ES-I3 (cell line): ENCODE measurements around the gene SYT2.
"Not testable (repeated sequence)": the region's sequence is repeated elsewhere in the genome, so short reads cannot be mapped to it uniquely, and the experiment has no call there.

ENCODE experiments used
- H3K36me3 ChIP-seq: 2 replicates; pipeline ENCODE4 v1.6.1; 2013; ENCODE audit warnings: mild to moderate bottlenecking, low read length, control low read depth, moderate library complexity; ENCODE audit not compliant: insufficient read depth
- H3K4me1 ChIP-seq: 2 replicates; pipeline ENCODE4 v1.6.1; 2013; ENCODE audit warnings: mild to moderate bottlenecking, control low read depth, low read length; ENCODE audit not compliant: insufficient read depth
- H3K9ac ChIP-seq: 2 replicates; pipeline ENCODE4 v1.6.1; 2013; ENCODE audit warnings: low read depth, mild to moderate bottlenecking, low read length, moderate library complexity
- H3K9me3 ChIP-seq: 2 replicates; pipeline ENCODE4 v1.6.1; 2013; ENCODE audit warnings: mild to moderate bottlenecking, low read length, moderate library complexity; ENCODE audit not compliant: control insufficient read depth, insufficient read depth

The SYT2 gene

DNA sequence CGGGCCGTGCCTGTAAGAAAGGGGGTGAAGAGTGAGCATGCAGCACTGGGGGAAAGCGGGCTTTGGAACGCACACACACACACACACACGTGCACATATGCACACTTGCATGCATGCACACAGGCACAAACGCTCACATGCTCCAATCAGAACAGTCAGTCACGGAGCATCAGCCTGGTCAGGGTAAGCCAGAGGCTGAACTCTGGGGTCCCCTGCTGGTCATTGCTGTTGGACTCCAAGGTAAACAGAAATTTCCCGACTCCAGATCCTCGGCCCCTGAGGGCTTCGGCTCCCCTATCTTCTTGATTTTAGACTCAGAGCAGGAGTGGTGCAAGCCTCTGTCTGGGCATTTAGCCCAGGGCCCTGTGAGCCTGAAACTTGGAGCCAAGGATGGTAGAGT is 54.2 kb downstream of the SYT2 start:
- no peaks in the 10 kb centered on the region for H3K9me3 ChIP-seq
- H3K36me3 ChIP-seq: no peaks in the 10 kb centered on the region
- H3K4me1 ChIP-seq: no peaks in the 10 kb centered on the region
- H3K9ac ChIP-seq: no peak overlapping the region

DNA sequence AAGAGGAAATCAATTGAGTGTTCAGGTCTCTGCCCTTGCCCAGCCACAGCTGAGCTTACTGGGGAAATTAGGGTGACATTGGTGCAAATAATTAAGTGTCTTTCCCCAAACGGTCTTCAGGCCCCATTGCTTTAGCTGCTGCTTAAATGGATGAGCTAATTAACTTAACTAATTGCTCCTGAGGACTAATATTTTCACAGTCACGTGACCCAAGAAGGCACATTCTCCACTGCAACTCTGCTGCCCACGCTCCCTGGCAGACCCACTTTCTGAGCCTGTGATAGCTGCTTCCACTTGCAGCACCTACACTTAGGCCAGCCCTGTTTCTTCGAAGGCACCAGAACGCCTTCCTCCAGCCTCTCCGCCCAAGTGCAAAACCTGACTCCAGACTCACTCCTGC is 56.2 kb downstream of the SYT2 start:
- Histone ChIP-seq H3K4me1 (no peaks in the 10 kb centered on the region), H3K9ac (no peak overlapping the region), H3K36me3 (no peaks in the 10 kb centered on the region), H3K9me3 (no peaks in the 10 kb centered on the region)

DNA sequence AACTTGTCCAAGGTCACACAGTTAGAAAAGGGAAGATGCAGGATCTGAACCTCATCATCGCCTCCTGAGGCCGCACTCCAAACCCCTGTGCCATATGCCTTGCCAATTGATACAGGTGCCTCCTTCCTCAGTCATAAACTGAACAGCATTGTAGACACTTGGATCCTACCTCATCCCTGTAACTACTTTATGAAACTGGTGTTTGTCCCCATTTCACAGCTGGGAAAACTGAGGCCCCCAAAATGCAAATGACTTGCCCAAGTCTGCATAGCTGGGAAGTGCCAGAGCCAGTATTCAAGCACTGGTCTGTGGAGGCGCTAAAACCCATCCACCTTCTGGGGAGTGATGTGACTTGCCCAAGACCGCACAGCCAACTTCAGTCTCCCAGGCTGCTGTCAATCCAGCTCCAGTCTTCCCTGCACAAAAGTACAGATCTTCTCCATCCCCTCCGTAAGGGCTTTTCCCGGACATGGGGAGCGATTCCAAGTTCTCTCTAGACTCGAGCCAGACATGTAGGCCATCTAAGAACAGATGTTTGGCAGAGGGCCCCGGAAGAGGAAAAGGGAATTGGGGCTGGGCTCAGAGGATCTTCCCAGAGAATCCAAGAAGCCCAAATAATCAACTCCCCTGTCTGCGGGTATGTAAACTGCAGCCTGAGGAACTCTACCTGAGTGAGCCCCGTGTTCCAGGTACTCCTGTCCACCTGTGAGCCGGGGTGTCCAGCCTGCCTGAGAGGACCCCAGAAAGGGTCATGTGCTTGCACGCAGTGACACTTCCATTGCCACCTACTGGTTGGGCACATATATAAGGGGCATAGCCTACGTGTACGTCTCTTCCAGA is 60.5 kb downstream of the SYT2 start:
- H3K9ac ChIP-seq: no peak overlapping the region
- no peaks in the 10 kb centered on the region; the same call in 1 of the 2 replicates for H3K36me3 ChIP-seq
- no peaks in the 10 kb centered on the region for H3K9me3 ChIP-seq
- H3K4me1 ChIP-seq: no peaks in the 10 kb centered on the region; the same call in 1 of the 2 replicates

DNA sequence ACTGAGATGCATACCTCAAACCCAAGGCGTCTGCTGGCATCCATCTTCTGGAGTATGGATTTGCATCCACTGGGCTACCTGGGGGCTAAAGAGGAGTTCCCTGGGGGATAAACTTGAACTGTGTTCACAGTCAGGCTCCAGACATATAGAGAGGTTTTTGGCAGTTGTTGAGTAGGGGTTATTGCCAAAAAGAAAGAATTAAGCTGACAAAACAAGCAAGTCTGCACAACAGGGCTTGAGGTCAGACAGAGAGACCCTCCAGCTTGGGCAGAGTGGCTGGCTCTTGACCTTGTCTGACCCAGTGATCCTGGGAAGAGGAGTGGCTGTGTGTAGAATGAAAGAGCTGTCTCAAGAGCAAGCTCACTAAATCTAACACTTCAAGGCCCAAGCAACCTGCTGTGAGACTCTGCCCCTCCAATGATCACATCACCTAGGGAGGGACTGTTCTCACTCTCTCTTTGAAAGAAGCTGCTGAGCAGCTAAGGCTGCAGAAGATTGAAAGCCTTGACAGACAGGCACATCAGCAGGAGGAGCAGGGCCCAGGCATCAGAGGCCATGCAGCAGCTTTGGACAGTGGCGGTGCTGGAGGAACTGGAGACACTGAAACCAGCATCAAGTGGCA is 61.5 kb downstream of the SYT2 start:
- Histone ChIP-seq H3K9ac (no peak overlapping the region), H3K36me3 (no peaks in the 10 kb centered on the region; the same call in 1 of the 2 replicates), H3K9me3 (no peaks in the 10 kb centered on the region), H3K4me1 (no peaks in the 10 kb centered on the region; the same call in 1 of the 2 replicates)

DNA sequence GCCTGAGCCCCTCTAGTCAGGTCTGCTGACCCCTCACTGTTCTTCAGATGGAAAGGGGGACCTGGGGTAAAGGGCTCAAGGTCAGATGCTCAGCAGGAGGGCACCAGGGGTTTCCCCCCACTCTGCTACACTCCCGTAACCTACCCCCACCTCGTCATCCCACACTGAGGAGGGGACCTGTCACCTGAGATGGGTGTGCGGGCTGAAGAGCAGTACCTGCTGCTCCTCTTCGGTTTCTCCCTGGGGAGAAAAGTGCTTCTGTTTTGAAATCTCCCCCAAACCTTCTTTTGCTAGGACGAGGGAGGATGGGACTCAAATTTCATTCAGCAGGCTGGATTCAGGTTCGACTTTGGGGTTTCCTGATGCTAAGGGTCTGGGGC is 65.2 kb downstream of the SYT2 start:
- no peak overlapping the region for H3K9ac ChIP-seq

DNA sequence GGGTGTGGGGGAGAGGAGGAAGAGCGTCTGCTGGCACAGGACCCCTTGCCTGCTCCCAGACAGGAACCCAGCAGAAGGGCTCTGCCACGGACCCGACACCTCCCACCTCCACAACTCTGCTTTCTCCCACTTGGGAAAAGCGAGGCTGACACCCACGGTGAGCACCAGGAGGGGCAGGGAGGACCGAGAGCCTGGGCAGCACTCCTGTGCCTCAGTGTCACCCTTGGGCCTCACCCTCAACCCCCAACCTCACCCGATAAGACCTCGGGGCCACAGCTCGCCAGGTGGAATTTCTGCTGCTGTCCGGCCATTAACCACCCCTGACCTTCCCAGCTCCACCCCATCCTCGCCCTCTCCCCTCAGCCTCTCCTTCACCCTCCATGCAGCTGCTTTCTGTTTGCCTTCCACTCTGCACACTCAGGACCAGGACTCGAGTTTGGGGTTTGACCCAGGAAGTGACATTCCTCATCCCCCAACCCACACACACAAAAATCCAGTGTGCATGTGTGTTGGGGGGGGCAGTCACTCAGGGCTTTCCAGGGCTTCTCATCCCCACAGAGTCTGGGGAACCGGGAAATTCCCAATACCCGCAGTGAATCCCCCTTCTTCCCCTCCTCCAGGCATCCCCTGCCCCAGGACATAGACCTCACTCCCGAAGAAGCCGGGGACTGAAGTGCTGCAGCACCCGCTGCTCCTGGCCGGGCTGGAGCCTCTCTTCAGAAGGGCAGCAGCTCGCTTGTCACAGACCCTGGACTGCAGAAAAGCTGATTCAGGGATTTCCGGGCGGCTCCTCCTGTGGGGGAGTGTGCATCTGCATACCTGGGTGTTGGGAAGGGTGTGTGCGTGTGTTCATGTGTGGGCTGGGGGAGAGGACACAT is 65.8 kb downstream of the SYT2 start:
- peaks cover under 1% of the 10 kb centered on the region; the same call in 1 of the 2 replicates for H3K4me1 ChIP-seq
- H3K9ac ChIP-seq: peak overlapping the region; percentile 51; the same call in 1 of the 2 replicates
- no peaks in the 10 kb centered on the region for H3K9me3 ChIP-seq
- H3K36me3 ChIP-seq: no peaks in the 10 kb centered on the region; the same call in 1 of the 2 replicates

More for the DNA sequence above, 65.2 kb downstream of the SYT2 start:
- Histone ChIP-seq H3K4me1 (no peaks in the 10 kb centered on the region; the same call in 1 of the 2 replicates), H3K9me3 (no peaks in the 10 kb centered on the region), H3K36me3 (no peaks in the 10 kb centered on the region; the same call in 1 of the 2 replicates)

DNA sequence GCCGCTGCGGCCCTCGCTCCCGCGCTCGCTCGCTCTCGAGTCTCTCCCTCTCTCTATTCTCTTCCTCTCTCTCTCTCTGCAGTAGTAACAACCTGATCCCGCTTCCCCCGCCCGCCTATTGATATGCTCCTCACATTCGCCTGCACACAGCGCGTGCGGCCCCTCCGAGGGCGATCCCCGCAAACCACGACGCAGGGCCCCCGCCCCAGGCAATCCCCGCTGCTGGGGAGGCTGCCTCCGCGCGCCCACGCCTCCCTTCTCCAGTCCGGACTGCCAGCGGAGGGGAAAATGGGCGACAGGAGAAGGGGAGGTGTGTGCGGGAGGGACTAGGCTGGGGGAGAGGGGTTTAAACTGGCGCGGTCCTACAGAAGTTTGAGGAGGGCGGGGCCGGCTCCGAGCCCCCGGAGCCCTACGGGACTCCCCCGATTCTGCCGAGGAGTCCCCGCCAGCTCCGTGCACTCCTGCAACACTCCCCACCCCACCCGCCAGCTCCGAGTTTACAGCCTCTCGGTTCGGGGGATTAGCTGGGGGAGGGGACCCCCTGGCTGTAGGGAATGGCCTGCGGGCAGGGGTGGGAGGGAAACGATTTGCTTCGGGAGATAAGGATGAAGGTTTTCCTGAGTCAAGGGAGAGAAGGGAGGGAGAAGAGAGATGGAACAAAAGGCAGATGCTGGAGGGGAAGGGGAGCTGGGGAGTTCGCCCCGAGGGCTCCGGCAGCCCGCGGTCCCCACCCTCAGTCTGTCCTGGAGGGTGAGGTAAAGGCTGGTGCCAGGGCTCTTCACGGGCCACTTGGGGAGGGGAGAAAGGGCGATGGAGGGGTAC is 66.6 kb downstream of the SYT2 start:
- H3K4me1 ChIP-seq: peaks cover 7% of the 10 kb centered on the region
- no peaks in the 10 kb centered on the region for H3K9me3 ChIP-seq
- H3K36me3 ChIP-seq: no peaks in the 10 kb centered on the region; the same call in 1 of the 2 replicates
- H3K9ac ChIP-seq: peak overlapping the region; percentile 51; the same call in 1 of the 2 replicates

DNA sequence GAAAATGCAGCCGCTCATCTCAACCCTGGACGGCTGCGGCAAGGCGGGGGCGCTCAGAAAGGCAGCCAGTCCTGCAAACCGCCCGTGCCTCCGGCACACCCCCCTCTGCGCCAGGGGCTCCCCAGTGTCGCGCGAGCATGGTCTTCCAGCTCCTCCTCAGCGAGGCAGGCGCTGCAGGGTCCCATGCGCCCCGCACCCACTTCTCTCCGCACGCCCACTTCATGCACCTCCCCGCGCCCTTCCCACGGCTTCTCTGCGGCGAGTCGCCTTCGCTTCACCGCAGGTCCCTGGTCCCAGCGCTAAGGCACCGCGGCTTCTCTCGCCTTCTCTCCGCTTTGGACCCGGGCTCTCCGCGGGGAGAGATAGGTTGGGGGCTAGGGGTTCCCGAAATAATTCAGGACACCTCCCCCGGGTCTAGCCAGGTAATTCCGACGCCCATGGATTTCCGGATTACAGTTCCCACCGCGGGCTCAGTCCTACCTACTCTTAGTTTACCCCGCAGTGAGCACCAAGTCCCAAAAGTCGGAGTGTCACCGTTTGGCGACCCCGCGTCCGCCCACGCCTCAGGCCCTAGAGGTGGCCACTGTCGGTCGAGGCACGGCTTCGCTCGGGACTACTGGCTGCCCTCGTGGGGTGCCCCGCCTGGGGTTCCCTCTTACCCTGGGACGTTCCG is 67.5 kb downstream of the SYT2 start:
- no peaks in the 10 kb centered on the region; the same call in 1 of the 2 replicates for H3K36me3 ChIP-seq

DNA sequence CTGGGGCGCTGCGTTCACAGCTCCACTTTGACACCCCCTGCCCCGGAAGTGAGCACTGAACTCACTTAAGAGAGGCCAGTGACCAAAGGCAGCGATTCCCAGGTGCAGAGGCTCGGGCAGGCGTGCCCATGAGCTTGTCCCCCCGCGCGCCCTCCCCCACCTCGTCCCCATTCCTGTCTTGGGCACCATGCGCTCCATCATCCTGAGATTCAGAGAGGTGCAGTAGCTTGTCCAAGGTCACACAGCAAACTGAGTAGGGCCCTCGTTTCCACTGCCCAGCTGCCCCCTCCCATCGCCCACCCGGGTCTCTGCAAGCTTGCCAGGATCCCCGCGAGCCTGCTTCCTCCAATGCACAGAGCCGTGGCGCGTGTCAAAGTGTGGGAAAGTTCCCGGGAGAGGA is 68.0 kb downstream of the SYT2 start:
- Histone ChIP-seq H3K9me3 (no peaks in the 10 kb centered on the region), H3K36me3 (no peaks in the 10 kb centered on the region; the same call in 1 of the 2 replicates), H3K9ac (peak overlapping the region; percentile 38; the same call in 1 of the 2 replicates), H3K4me1 (peaks cover 17% of the 10 kb centered on the region)

More for the DNA sequence above, 67.5 kb downstream of the SYT2 start:
- Histone ChIP-seq H3K9me3 (no peaks in the 10 kb centered on the region), H3K4me1 (peaks cover 16% of the 10 kb centered on the region), H3K9ac (peak overlapping the region; percentile 38; the same call in 1 of the 2 replicates)

DNA sequence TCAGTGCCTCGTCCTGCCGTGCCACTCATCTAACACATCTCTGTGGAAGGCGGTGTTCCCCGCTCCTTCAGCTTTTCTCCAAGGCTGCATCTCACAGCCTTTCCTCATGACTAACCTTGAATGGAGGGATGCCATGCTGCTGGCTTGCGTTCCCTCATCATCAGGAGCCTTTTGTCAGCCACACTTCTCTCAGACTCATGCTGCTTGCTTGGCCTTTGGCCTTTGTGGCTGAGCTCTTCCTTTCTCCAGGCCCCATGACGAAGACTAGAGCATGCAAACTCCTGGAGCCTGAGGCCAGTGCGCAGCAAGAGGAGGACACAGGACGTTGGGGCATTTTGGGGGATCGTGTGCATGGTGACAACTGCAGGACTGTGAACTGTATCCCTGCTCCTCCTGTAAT is 70.8 kb downstream of the SYT2 start:
- no peak overlapping the region for H3K9ac ChIP-seq
- H3K4me1 ChIP-seq: peaks cover 17% of the 10 kb centered on the region
- no peaks in the 10 kb centered on the region for H3K9me3 ChIP-seq
- no peaks in the 10 kb centered on the region for H3K36me3 ChIP-seq

DNA sequence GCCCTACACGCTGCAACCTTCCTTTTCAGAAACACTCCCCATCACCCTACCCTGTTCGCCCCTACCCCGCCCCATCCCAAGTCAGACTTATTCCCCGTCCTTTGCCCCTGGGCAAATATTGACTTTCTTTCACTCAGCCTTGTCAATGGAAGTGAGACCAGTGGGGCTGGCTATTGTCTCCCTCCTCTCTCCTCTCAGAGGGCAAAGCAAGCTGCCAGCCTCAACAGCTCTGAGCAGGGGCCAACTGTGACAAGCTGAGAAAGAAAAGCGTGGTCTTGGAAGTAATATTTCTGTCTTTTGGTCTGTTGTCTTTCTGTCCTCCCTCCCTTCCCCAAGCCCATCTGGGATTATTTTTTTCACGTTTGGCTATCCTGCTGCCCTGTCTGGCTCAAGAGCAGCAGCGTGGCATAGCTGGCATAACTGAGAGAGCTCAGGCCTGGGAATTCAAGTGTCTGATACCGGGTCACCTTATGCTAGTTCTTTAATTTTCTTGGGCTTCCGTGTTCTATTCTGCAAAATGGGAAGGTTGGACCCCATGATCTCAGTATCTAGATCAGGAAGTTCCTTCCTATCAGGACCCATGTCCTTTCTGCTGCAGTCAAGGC is 71.5 kb downstream of the SYT2 start:
- H3K4me1 ChIP-seq: peaks cover 17% of the 10 kb centered on the region
- H3K9me3 ChIP-seq, H3K9ac ChIP-seq, H3K36me3 ChIP-seq: not testable (repeated sequence)

DNA sequence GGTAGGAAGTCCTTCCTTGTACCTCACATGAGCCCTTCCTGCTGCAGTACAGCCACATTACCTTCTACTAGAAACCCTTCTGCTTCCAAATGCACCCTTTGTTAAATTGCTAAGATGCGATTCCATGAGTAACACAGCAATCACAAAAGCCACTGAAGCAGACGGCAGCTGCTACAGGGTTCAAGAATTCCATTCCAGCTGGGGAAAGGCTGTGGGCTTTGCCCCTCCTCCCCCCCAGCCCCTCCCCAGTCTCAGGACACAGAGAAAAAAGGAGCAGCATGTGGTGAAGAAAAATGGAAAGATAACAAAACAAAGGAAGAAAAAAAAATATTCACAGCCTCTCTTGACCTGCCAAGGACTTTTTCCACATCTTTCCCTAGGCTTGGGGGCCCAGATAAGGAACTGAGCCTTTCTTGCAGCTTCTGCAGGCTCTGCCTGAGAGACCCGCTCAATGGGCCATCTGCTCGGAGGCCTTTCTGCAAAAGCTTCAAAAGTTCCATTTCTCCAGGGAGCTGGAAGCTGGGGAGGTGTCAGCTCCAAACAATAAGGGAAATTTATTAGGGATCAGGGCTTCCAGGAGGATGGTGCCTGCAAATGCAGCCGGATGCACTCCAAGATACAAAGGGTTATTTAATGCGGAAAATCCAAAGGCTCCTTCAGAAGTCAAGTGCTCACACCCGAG is 72.1 kb downstream of the SYT2 start:
- H3K4me1 ChIP-seq: peaks cover 17% of the 10 kb centered on the region
- H3K9ac ChIP-seq: no peak overlapping the region
- no peaks in the 10 kb centered on the region for H3K9me3 ChIP-seq
- H3K36me3 ChIP-seq: no peaks in the 10 kb centered on the region
